HPDE6-E6E7 (cell line): Measurements from ENCODE around the gene OR6N1.

Experiments
- DNase-seq: peaks from one replicate; pipeline ENCODE4 v3.0.0; 2011; ENCODE audit warnings: missing footprints; ENCODE audit errors: extremely low spot score

The OR6N1 gene, protein sequence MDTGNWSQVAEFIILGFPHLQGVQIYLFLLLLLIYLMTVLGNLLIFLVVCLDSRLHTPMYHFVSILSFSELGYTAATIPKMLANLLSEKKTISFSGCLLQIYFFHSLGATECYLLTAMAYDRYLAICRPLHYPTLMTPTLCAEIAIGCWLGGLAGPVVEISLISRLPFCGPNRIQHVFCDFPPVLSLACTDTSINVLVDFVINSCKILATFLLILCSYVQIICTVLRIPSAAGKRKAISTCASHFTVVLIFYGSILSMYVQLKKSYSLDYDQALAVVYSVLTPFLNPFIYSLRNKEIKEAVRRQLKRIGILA

DNA sequence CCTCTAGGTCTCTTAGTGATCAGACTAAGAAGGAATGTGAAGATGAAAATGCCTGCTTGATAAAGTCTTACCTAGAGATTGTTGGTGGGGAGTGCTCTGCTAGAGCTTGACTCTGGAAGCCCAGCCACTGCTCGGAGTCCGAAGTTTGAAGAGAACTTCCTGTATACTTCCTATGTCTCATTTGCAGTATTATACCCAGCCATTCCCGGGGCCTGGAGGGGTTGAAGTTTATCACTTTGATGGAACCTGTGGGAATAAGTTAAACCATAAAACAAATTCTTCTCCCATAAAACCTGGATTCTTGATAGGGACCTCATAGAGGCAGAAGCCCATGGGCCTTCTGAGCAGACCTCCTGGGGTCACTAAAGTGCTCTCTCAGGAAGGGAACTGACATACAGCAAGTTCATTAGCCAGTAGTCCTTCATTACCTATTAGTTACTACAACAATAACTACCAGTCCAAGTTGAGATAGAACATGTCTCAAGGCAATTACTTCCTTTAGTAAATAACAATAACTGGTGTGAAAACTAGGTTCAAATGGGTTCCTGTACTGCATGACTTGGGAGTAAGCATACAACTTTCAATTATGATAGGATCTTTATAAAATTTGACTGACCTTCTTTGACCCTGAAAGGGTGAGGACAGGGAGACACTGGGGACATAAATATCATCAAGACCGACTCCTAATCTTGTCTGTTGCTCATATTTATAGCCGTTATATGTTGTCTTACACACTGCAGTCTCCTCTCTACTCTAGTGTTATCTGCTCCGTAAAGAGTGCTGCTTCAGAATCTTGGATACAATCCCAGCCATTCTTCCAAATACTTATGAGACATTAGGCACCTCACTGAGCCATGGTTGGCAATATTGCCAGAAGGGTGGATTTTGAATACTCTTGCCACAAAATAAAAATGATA, at the start of gene OR6N1:
OR6N1 (minus strand) TSS at position 246 of the 917 bp plus-strand sequence. CDS start 5,513 bp downstream, outside the sequence.
- no peak for DNase-seq

DNA sequence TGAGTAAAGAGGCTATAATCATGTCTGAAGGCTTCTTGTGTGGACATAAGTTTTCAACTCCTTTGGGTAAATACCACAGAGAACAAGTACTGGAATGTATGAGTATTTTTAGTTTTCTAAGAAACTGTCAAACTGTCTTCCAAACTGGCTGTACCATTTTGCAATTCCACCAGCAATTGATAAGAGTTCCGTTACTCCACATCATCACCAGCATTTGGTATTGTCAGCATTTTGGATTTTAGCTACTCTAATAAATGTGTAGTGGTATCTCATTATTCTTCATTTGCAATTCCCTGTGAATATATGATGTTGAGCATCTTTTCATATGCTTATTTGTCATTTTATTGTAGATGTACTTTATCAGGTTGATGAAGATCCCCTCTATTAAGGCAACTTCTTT, 49.7 kb upstream of the OR6N1 start:
- DNase-seq, result no peak

GRCh38 chr1:158819461-158820443, 47.8 kb upstream of the OR6N1 start:
- DNase-seq, result no peak

DNA sequence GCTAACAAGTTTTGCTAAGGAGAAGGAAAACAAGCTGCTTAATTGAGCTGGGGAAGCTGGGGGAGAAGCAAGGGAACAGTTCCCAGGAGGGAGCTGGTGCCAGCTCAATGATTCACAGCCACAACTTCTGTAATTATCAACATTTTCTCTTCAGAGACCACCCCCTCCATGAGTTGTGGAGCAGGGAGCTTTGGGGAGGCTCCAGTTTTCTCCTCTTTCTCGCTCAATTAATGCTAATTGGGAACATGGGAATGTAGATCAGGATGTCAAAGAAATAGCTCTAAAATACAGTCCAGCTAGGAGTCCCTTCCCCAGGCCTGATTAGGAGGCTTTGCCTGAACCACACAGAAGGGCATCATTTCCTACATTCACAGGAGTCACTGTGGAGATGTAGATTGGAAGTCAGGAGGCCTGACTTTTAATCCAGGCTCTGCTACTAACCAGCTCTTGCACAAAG, 47.0 kb upstream of the OR6N1 start:
- no peak for DNase-seq

DNA sequence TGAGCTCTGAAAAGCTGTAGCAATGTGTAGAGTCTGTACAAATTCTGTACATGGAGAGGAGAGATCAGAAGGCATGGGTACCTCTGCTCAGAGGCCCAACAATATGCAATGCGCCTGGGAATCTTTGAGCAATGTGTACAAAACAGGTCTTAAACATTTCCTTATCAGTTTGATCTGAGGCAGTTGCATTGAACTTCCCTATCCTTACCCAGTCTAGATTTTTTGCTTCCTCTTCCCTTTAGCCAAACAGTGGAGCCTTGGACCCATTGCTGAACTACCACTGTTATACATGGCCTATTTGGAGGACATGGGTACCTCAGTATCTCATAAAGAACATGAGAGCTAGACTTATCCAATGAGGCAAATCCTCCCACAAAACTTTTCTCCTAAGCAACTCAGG, 46.6 kb upstream of the OR6N1 start:
- DNase-seq, result no peak

DNA sequence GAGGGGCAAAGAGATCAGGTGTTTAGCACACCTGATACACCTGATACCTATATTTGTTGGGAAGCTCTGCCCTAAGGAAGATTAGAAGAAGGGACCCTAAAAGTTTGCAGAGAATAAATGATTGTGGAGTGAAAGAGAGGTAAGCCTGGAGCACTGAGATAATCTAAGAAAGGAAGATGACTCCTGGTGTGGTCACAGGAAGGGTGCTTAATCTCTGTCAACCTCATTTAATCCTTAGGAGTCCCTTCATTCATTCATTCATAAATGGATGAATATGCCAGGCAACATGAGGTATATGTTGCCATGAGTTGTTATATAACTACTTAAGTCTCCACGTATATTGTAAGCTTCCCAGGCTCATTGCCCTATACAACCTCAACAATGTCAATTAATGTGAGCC, 43.0 kb upstream of the OR6N1 start:
- DNase-seq, result no peak

- no peak for DNase-seq
Observed at GRCh38 chr1:158813164-158813563, 41.2 kb upstream of the OR6N1 start.

GRCh38 chr1:158812336-158812735, 40.3 kb upstream of the OR6N1 start:
- DNase-seq, result no peak

GRCh38 chr1:158810311-158810710, 38.3 kb upstream of the OR6N1 start:
- no peak for DNase-seq

GRCh38 chr1:158809862-158810261, 37.9 kb upstream of the OR6N1 start:
- DNase-seq, result no peak

- DNase-seq, result no peak
Observed at GRCh38 chr1:158809256-158809655, 37.3 kb upstream of the OR6N1 start.

DNA sequence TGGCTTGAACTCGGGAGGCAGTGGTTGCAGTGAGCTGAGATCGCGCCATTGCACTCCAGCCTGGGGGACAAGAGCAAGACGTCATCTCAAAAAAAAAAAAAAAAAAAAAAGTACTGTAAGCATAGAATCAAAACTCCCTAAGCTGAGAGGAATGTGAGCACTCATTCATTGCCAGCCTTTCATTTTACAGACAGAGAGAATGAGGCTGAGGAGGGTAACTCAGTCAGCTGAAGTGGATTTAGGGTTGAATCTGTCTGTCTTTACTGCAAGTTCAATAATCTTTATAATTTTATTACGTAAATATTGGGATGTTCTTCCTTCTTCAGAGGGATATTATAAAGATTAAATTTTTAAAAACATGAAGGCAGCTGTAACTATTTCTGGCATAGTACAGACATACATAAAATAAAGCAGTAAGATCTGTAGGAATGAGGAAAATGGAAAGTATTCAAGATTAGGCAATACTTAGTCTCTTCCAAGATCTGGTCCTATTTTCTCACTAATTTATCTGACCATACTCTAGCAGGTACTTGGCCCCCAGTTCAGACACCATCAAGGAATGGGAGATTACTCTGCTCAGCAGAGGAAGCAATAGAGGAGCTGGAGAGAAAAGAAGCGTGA, 35.0 kb upstream of the OR6N1 start:
- no peak for DNase-seq

- no peak for DNase-seq
Observed at GRCh38 chr1:158803678-158804077, 31.7 kb upstream of the OR6N1 start.

- DNase-seq, result no peak
Observed at GRCh38 chr1:158801396-158801795, 29.4 kb upstream of the OR6N1 start.

DNA sequence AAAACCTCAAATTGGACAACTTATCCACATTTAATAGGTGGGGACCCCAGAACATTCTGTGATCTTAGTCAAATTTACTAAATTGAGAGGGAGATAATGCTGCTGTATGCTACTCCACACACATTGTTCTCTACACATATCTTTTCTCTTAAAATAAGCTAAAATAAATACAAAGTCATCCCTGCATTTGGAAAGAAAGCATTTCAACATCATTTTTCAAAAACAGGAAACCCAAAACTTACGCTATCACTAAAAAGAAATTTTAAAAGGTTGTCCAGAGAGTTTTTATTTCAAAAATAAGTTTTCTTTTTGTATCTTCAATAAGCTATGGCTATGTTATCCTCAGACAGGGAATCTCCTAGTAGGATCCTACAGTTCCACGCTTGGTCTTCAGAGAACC, 28.5 kb upstream of the OR6N1 start:
- no peak for DNase-seq

- no peak for DNase-seq
Observed at GRCh38 chr1:158799689-158800088, 27.7 kb upstream of the OR6N1 start.

GRCh38 chr1:158798531-158798930, 26.5 kb upstream of the OR6N1 start:
- DNase-seq, result no peak

- DNase-seq, result no peak
Observed at GRCh38 chr1:158794247-158794646, 22.3 kb upstream of the OR6N1 start.

DNA sequence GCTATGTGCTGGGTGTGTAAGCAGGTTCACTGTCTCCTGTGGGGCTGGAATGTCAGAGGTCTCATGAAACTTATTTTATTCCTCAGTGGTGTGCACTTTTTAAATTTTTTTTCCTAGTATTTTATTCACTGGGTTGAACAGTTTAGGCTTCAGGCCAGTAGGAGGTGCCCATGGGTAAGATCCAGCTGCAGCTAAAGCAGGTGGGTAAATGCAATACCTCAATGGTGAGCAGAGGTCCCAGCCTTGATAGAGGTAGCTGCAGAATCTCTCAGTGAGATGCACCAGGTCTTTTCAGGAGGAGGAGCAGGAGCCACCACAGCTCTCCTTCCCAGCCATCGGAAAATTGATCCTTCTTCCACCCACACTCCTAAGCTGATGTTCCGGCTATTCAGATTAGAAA, 21.6 kb upstream of the OR6N1 start:
- DNase-seq, result no peak

DNA sequence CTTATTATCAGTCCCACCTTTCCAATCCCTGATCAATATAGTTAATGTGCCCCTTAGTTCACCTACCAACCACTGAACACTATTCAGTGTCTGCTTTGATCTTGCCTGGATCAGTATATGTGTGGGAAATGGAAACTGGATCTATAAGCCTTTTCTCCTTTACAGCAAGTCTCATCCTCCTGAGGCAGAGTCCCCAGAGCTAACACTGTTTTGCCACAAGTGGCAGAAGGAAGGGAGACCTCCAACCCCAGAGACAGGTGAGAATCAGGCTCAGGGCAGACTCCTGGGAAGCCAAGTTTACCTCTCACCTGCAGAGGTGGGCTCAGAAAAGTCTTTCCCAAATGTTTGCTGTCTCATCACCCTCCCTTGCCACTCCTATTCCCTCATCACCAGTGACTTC, 9.1 kb upstream of the OR6N1 start, which contains the start of gene OR6N2:
OR6N2 (minus strand) TSS at position 101 of the 400 bp plus-strand sequence. CDS start 3,569 bp downstream, outside the sequence.
- DNase-seq, result no peak

DNA sequence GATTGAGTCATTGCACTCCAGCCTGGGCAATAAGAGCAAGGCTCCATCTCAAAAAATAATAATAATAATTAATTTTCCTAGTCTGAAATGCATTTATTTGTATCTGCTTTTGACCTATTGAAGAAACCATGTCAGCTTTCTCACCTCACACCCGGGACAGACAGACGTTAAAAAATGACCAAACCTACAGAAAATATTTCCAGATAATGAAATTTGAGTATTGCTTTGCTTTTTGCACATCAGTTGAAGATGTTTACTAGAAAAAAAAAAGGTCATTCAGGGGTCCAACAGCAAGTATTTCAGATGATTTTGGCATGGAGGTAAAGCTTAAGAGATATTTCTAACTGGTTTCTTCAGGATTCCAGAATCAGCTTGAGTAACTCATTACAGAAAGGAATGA, 17.6 kb downstream of the OR6N1 start, which contains the start of gene OR6K6:
OR6K6 (plus strand) TSS at position 301 of the 400 bp plus-strand sequence. CDS start 168 bp downstream, outside the sequence.
- no peak for DNase-seq
